Measurements from ENCODE around the gene CHPF. TPM values are rescaled to one million over a fixed set of nuclear protein-coding genes. Genes with fewer than 3 reads are reported as not detected.

The CHPF gene
- total and polyA plus RNA-seq, 2 experiments from 2014 or later: 180 to 315 TPM

GRCh38 chr2:219536425-219536824, 7.2 kb downstream of the CHPF start:
- Histone ChIP-seq H3K36me3 (replicated peaks; ENCODE audit: insufficient read depth, low read depth) (no peaks in the 10 kb centered on the region), H4K20me1 (ENCODE audit: insufficient read depth, poor library complexity, severe bottlenecking) (peaks cover 14% of the 10 kb centered on the region), H3K4me3 (no peak overlapping the region), H3K4me2 (no peak overlapping the region), H3K27me3 (no peaks in the 10 kb centered on the region), H3K27ac (no peak overlapping the region), H3K79me2 (peaks cover 7% of the 10 kb centered on the region), H2AFZ (no peak overlapping the region), H3K9me2 (replicated peaks; ENCODE audit: insufficient read depth) (no peaks in the 10 kb centered on the region), H3K4me1 (ENCODE audit: insufficient read depth) (peaks cover 12% of the 10 kb centered on the region), H3K9me3 (ENCODE audit: low read depth) (no peaks in the 10 kb centered on the region)
- DNase-seq (ENCODE audit: low spot score): no peak
- TF ChIP-seq CTCF (IDR thresholded peaks at IDR 0.05; ENCODE audit: poor library complexity) (no peak), EZH2 (IDR thresholded peaks at IDR 0.05; ENCODE audit: borderline replicate concordance) (no peak), EZH2phosphoT487 (IDR thresholded peaks at IDR 0.05; ENCODE audit: low read depth, severe bottlenecking, unreplicated experiment) (no peak)
- 88% methylated on average over 8 of the region's 16 CpGs for WGBS (ENCODE audit: low lambda C conversion rate, missing lambda C conversion rate)

- Histone ChIP-seq H3K9me2 (replicated peaks; ENCODE audit: insufficient read depth) (no peaks in the 10 kb centered on the region), H3K4me2 (no peak overlapping the region), H3K27ac (no peak overlapping the region), H2AFZ (no peak overlapping the region), H3K9me3 (ENCODE audit: low read depth) (no peaks in the 10 kb centered on the region), H3K4me3 (no peak overlapping the region), H3K4me1 (ENCODE audit: insufficient read depth) (peaks cover 12% of the 10 kb centered on the region), H3K36me3 (replicated peaks; ENCODE audit: insufficient read depth, low read depth) (no peaks in the 10 kb centered on the region), H3K27me3 (peaks cover 9% of the 10 kb centered on the region), H3K79me2 (no peaks in the 10 kb centered on the region), H4K20me1 (ENCODE audit: insufficient read depth, poor library complexity, severe bottlenecking) (peaks cover 8% of the 10 kb centered on the region)
- TF ChIP-seq EZH2 (IDR thresholded peaks at IDR 0.05; ENCODE audit: borderline replicate concordance): no peak
- no peak for TF ChIP-seq CTCF (IDR thresholded peaks at IDR 0.05; ENCODE audit: poor library complexity)
- no peak for TF ChIP-seq EZH2phosphoT487 (IDR thresholded peaks at IDR 0.05; ENCODE audit: low read depth, severe bottlenecking, unreplicated experiment)
- DNase-seq (ENCODE audit: low spot score): no peak
- 74% methylated on average over 6 of the region's 6 CpGs for WGBS (ENCODE audit: low lambda C conversion rate, missing lambda C conversion rate)
Observed at GRCh38 chr2:219533930-219534661, 9.5 kb downstream of the CHPF start.

GRCh38 chr2:219532378-219532649, 11.3 kb downstream of the CHPF start:
- Histone ChIP-seq H3K4me3 (no peak overlapping the region), H3K27me3 (peaks cover 27% of the 10 kb centered on the region), H3K9me3 (ENCODE audit: low read depth) (no peaks in the 10 kb centered on the region), H3K79me2 (no peaks in the 10 kb centered on the region), H2AFZ (no peak overlapping the region), H3K36me3 (replicated peaks; ENCODE audit: insufficient read depth, low read depth) (no peaks in the 10 kb centered on the region), H3K9me2 (replicated peaks; ENCODE audit: insufficient read depth) (no peaks in the 10 kb centered on the region), H4K20me1 (ENCODE audit: insufficient read depth, poor library complexity, severe bottlenecking) (no peaks in the 10 kb centered on the region), H3K4me1 (ENCODE audit: insufficient read depth) (no peaks in the 10 kb centered on the region), H3K4me2 (no peak overlapping the region), H3K27ac (no peak overlapping the region)
- TF ChIP-seq EZH2 (IDR thresholded peaks at IDR 0.05; ENCODE audit: borderline replicate concordance) (no peak), EZH2phosphoT487 (IDR thresholded peaks at IDR 0.05; ENCODE audit: low read depth, severe bottlenecking, unreplicated experiment) (no peak), CTCF (IDR thresholded peaks at IDR 0.05; ENCODE audit: poor library complexity) (no peak)
- WGBS (ENCODE audit: low lambda C conversion rate, missing lambda C conversion rate): 87% methylated on average over 8 of the region's 8 CpGs
- no peak for DNase-seq (ENCODE audit: low spot score)

All from hepatocyte (in vitro differentiated cells).